MM.1S (cell line): ENCODE data around the gene CORO1C.

Experiments used
- DNase-seq: peaks from one replicate; pipeline ENCODE4 v3.0.0-alpha.2; 2015
- H2AFZ ChIP-seq: fragments of 300-600 bp; sonication (generic); 2 replicates; pipeline ENCODE4 v1.6.0; 2016; ENCODE audit warnings: antibody characterized with exemption, low read length
- H3F3A ChIP-seq: fragments of 300-600 bp; sonication (generic); 2 replicates; pipeline ENCODE4 v1.6.1; 2016; ENCODE audit warnings: mild to moderate bottlenecking, antibody characterized with exemption, low read length, moderate library complexity, mixed read lengths; ENCODE audit not compliant: insufficient read depth
- H3K27ac ChIP-seq: fragments of 300-600 bp; sonication (generic); 2 replicates; pipeline ENCODE4 v1.5.1; 2016; ENCODE audit warnings: mild to moderate bottlenecking, low read length
- H3K27me3 ChIP-seq: fragments of 300-600 bp; sonication (generic); replicated peaks from 2 replicates; pipeline ENCODE4 v1.6.0; 2016; ENCODE audit warnings: low read length; ENCODE audit not compliant: insufficient read depth
- H3K36me3 ChIP-seq: fragments of 300-600 bp; sonication (generic); replicated peaks from 2 replicates; pipeline ENCODE4 v1.6.1; 2016; ENCODE audit warnings: mild to moderate bottlenecking, low read length, mixed read lengths; ENCODE audit not compliant: insufficient read depth
- H3K4me1 ChIP-seq: fragments of 300-600 bp; sonication (generic); 2 replicates; pipeline ENCODE4 v1.6.1; 2016; ENCODE audit warnings: low read length, mixed read lengths
- H3K4me2 ChIP-seq: fragments of 300-600 bp; sonication (generic); 2 replicates; pipeline ENCODE4 v1.6.0; 2016; ENCODE audit warnings: low read depth, low read length
- H3K4me3 ChIP-seq: fragments of 300-600 bp; sonication (generic); 2 replicates; pipeline ENCODE4 v1.5.1; 2016; ENCODE audit warnings: low read length, mixed read lengths
- H3K79me2 ChIP-seq: fragments of 300-600 bp; sonication (generic); 2 replicates; pipeline ENCODE4 v1.6.1; 2016; ENCODE audit warnings: mixed run types, low read length, mixed read lengths
- H3K9ac ChIP-seq: fragments of 300-600 bp; sonication (generic); 2 replicates; pipeline ENCODE4 v1.6.1; 2016; ENCODE audit warnings: low read length, mixed read lengths
- H3K9me2 ChIP-seq: fragments of 300-600 bp; sonication (generic); replicated peaks from 2 replicates; pipeline ENCODE4 v1.6.1; 2016; ENCODE audit warnings: mild to moderate bottlenecking, low read length, mixed read lengths; ENCODE audit not compliant: insufficient read depth
- H3K9me3 ChIP-seq: fragments of 300-600 bp; sonication (generic); replicated peaks from 2 replicates; pipeline ENCODE4 v1.6.1; 2016; ENCODE audit warnings: mild to moderate bottlenecking, low read length, mixed read lengths; ENCODE audit not compliant: insufficient read depth
- H4K20me1 ChIP-seq: fragments of 300-600 bp; sonication (generic); 2 replicates; pipeline ENCODE4 v1.6.1; 2016; ENCODE audit warnings: mild to moderate bottlenecking, low read length, moderate library complexity, mixed read lengths; ENCODE audit not compliant: insufficient read depth
- CTCF ChIP-seq: fragments of 300-600 bp; sonication (generic); IDR thresholded peaks from 2 replicates; pipeline ENCODE4 v1.5.1; 2016; ENCODE audit warnings: antibody characterized with exemption, low read length, mixed read lengths
- EZH2 ChIP-seq: fragments of 300-600 bp; sonication (generic); optimal IDR thresholded peaks from 2 replicates; pipeline ENCODE3; 2017; ENCODE audit warnings: low read depth, mild to moderate bottlenecking, antibody characterized with exemption, low read length, mixed read lengths
- EZH2phosphoT487 ChIP-seq: fragments of 300-600 bp; sonication (generic); IDR thresholded peaks from 2 replicates; pipeline ENCODE4 v1.6.1; 2018; ENCODE audit warnings: antibody characterized with exemption, low read length

Gene CORO1C

GRCh38 chr12:108668063-108668462 is 63.3 kb downstream of the CORO1C start:
- Histone ChIP-seq H3F3A (peaks cover 50% of the 10 kb centered on the region), H3K36me3 (no peaks in the 10 kb centered on the region), H3K27ac (peak overlapping the region; percentile 79; the same call in 1 of the 2 replicates)

DNA sequence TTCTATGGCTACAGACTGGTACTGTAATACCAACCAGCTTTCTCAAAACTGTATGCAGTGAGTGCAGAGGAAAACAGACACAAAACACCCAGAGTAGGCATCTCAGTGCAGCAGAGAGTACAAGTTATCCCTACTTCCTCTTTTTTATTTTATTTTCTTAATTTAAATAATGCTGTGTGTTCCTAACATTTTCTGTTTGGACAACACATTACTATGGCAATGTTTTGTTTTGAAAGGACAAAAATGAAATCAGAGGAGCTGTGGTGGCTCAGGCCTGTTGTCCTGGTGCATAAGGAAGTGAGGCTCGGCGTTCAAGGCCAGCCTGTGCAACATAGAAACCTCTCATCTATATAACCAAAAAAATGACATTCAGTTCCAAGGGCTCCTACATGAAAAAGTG is 64.0 kb downstream of the CORO1C start:
- Histone ChIP-seq H3K4me1 (peaks cover 52% of the 10 kb centered on the region), H3K9ac (peak overlapping the region; percentile 42; the same call in 1 of the 2 replicates), H3K9me3 (no peaks in the 10 kb centered on the region), H2AFZ (no peak overlapping the region), H3K79me2 (peaks cover 86% of the 10 kb centered on the region), H3K27me3 (no peaks in the 10 kb centered on the region), H3K4me2 (peak overlapping the region; percentile 63; the same call in 1 of the 2 replicates), H3K36me3 (no peaks in the 10 kb centered on the region), H3F3A (peaks cover 50% of the 10 kb centered on the region), H3K9me2 (no peaks in the 10 kb centered on the region), H3K4me3 (no peak overlapping the region), H3K27ac (peak overlapping the region; percentile 79; the same call in 1 of the 2 replicates), H4K20me1 (no peaks in the 10 kb centered on the region)
- DNase-seq = peak; percentile 33
- TF ChIP-seq EZH2phosphoT487 (no peak), CTCF (no peak), EZH2 (no peak)

More at GRCh38 chr12:108668063-108668462, 63.3 kb downstream of the CORO1C start:
- no peak for TF ChIP-seq EZH2
- no peak for TF ChIP-seq EZH2phosphoT487
- no peak for TF ChIP-seq CTCF
- Histone ChIP-seq H3K4me2 (peak overlapping the region; percentile 27; the same call in 1 of the 2 replicates), H3K4me3 (no peak overlapping the region), H3K27me3 (no peaks in the 10 kb centered on the region), H3K79me2 (peaks cover 86% of the 10 kb centered on the region), H3K9me2 (no peaks in the 10 kb centered on the region), H3K9me3 (no peaks in the 10 kb centered on the region), H3K4me1 (peaks cover 49% of the 10 kb centered on the region), H3K9ac (0 out of 2 replicates have a peak overlapping the region, but pooled peaks have one; percentile 23), H4K20me1 (no peaks in the 10 kb centered on the region), H2AFZ (no peak overlapping the region)
- DNase-seq = no peak

DNA sequence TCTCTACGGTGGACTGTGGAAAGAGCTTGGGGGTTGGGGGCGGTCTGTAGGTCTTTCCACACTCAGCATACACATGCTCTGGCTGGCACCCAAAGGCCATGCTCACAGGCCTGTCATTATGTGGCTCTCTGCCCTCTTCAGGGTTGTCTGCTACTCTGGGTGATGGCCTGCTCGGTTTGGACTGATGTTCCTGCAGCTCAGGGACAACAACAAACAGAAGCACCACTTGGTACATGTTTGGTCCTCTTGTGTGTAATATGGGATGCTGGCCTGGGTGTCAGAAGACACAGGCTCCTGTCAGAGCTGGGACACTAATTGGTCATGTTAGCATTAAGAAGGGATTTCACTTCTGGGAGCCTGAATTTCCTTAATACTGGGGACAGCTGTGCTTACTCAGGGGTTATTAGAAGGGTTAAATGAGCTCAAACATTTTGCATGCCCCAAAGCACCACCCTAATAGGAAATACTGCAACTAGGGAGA is 64.9 kb downstream of the CORO1C start:
- H3K27me3 ChIP-seq = no peaks in the 10 kb centered on the region
- peak overlapping the region; percentile 79; the same call in 1 of the 2 replicates for H3K27ac ChIP-seq
- peaks cover 86% of the 10 kb centered on the region for H3K79me2 ChIP-seq
- no peak for DNase-seq
- no peak for TF ChIP-seq EZH2phosphoT487
- TF ChIP-seq EZH2 = no peak
- no peak for TF ChIP-seq CTCF
- H4K20me1 ChIP-seq = no peaks in the 10 kb centered on the region
- peak overlapping the region; percentile 42; the same call in 1 of the 2 replicates for H3K9ac ChIP-seq
- no peaks in the 10 kb centered on the region for H3K9me3 ChIP-seq
- H3K4me3 ChIP-seq = no peak overlapping the region
- no peak overlapping the region for H2AFZ ChIP-seq
- H3K9me2 ChIP-seq = no peaks in the 10 kb centered on the region
- peaks cover 58% of the 10 kb centered on the region for H3K4me1 ChIP-seq
- H3F3A ChIP-seq = peaks cover 50% of the 10 kb centered on the region
- peak overlapping the region; percentile 63 for H3K4me2 ChIP-seq
- H3K36me3 ChIP-seq = no peaks in the 10 kb centered on the region
